ENCODE measurements around the gene ARHGAP25. TPM values are rescaled to one million over a fixed set of nuclear protein-coding genes. Genes with fewer than 3 reads are reported as not detected.

Gene ARHGAP25
- polyA plus RNA-seq, 1 donor (not counting 4 experiments of a cell fraction or from before 2014, with no cell fraction given): 25.3 TPM

GRCh38 chr2:68853035-68853434 is 118.4 kb downstream of the ARHGAP25 start:
- dilution Hi-C loops (cut with MboI; ENCODE audit: extremely low pct_ligation_motif_present, low sequenced_read_pairs): no loop called here
- H3K27ac ChIP-seq (ENCODE audit: control insufficient read depth, insufficient read depth, low read length): no peak overlapping the region
- no peaks in the 10 kb centered on the region for H3K79me2 ChIP-seq (ENCODE audit: control insufficient read depth, insufficient read depth, low read length)
- no peak overlapping the region for H3K4me3 ChIP-seq (ENCODE audit: control insufficient read depth in 2 of 3, extremely low read depth in 1 of 3, insufficient read depth in 2 of 3, low read depth in 1 of 3, low read length in 3 of 3)
- no peaks in the 10 kb centered on the region for H3K27me3 ChIP-seq (ENCODE audit: control insufficient read depth, extremely low read depth, insufficient read depth, low read length)
- no peak overlapping the region for H3K4me2 ChIP-seq (ENCODE audit: control insufficient read depth, extremely low read depth, insufficient read depth, low read depth, low read length)
- no peaks in the 10 kb centered on the region for H3K9me3 ChIP-seq (ENCODE audit: control insufficient read depth, low read depth, low read length)
- H3K9ac ChIP-seq (ENCODE audit: control insufficient read depth, extremely low read depth, insufficient read depth, low read length): no peak overlapping the region
- no peak for DNase-seq (ENCODE audit: low read depth, low spot score)
- H2AFZ ChIP-seq (ENCODE audit: control insufficient read depth, low read length): no peak overlapping the region
- no peaks in the 10 kb centered on the region for H4K20me1 ChIP-seq (ENCODE audit: control insufficient read depth, extremely low read depth, insufficient read depth, low read length)
- no peaks in the 10 kb centered on the region for H3K36me3 ChIP-seq (ENCODE audit: control insufficient read depth in 2 of 2, extremely low read depth in 1 of 2, insufficient read depth in 2 of 2, low read length in 2 of 2)
- TF ChIP-seq CTCF (optimal IDR thresholded peaks at IDR 0.05 in 1 of 3, IDR thresholded peaks at IDR 0.05 in 1 of 3, conservative IDR thresholded peaks at IDR 0.05 in 1 of 3; ENCODE audit: extremely low read depth in 1 of 3, insufficient read depth in 2 of 3, low read length in 3 of 3): no peak
- TF ChIP-seq EZH2 (IDR thresholded peaks at IDR 0.05; ENCODE audit: low read length): no peak
- H3K4me1 ChIP-seq (ENCODE audit: control insufficient read depth, extremely low read depth, insufficient read depth, low read length): peaks cover 5% of the 10 kb centered on the region
- FAIRE-seq: peak; percentile 79
- no peaks in the 10 kb centered on the region for H3K9me1 ChIP-seq (ENCODE audit: control insufficient read depth, extremely low read depth, insufficient read depth, low read length)

GRCh38 chr2:68853915-68854314 is 119.3 kb downstream of the ARHGAP25 start:
- FAIRE-seq (no peak), DNase-seq (ENCODE audit: low read depth, low spot score) (no peak)
- Histone ChIP-seq H3K9ac (ENCODE audit: control insufficient read depth, extremely low read depth, insufficient read depth, low read length) (no peak overlapping the region), H3K27me3 (ENCODE audit: control insufficient read depth, extremely low read depth, insufficient read depth, low read length) (no peaks in the 10 kb centered on the region), H3K79me2 (ENCODE audit: control insufficient read depth, insufficient read depth, low read length) (no peaks in the 10 kb centered on the region), H3K27ac (ENCODE audit: control insufficient read depth, insufficient read depth, low read length) (no peak overlapping the region), H4K20me1 (ENCODE audit: control insufficient read depth, extremely low read depth, insufficient read depth, low read length) (no peaks in the 10 kb centered on the region), H3K4me2 (ENCODE audit: control insufficient read depth, extremely low read depth, insufficient read depth, low read depth, low read length) (no peak overlapping the region), H2AFZ (ENCODE audit: control insufficient read depth, low read length) (no peak overlapping the region), H3K9me1 (ENCODE audit: control insufficient read depth, extremely low read depth, insufficient read depth, low read length) (no peaks in the 10 kb centered on the region), H3K4me1 (ENCODE audit: control insufficient read depth, extremely low read depth, insufficient read depth, low read length) (peaks cover 5% of the 10 kb centered on the region), H3K9me3 (ENCODE audit: control insufficient read depth, low read depth, low read length) (no peaks in the 10 kb centered on the region), H3K36me3 (ENCODE audit: control insufficient read depth in 2 of 2, extremely low read depth in 1 of 2, insufficient read depth in 2 of 2, low read length in 2 of 2) (no peaks in the 10 kb centered on the region), H3K4me3 (ENCODE audit: control insufficient read depth in 2 of 3, extremely low read depth in 1 of 3, insufficient read depth in 2 of 3, low read depth in 1 of 3, low read length in 3 of 3) (no peak overlapping the region)
- TF ChIP-seq EZH2 (IDR thresholded peaks at IDR 0.05; ENCODE audit: low read length): no peak
- TF ChIP-seq CTCF (optimal IDR thresholded peaks at IDR 0.05 in 1 of 3, IDR thresholded peaks at IDR 0.05 in 1 of 3, conservative IDR thresholded peaks at IDR 0.05 in 1 of 3; ENCODE audit: extremely low read depth in 1 of 3, insufficient read depth in 2 of 3, low read length in 3 of 3): no peak
- dilution Hi-C loops (cut with MboI; ENCODE audit: extremely low pct_ligation_motif_present, low sequenced_read_pairs): no loop called here

All from keratinocyte (primary cell).